ENCODE data around the gene TEDDM1. TPM values are rescaled to one million over a fixed set of nuclear protein-coding genes. Genes with fewer than 3 reads are reported as not detected.

TEDDM1 gene
- total and polyA plus RNA-seq, 8 donors, result 0.07 to 0.25 (median 0.18) TPM; not detected in 2

GRCh38 chr1:182444497-182444896 is 44.0 kb upstream of the TEDDM1 start:
- Histone ChIP-seq H3K9me3 (no peaks in the 10 kb centered on the region), H3K4me3 (no peak overlapping the region), H3K27ac (no peak overlapping the region), H3K4me1 (no peaks in the 10 kb centered on the region), H3K36me3 (no peaks in the 10 kb centered on the region), H3K27me3 (no peaks in the 10 kb centered on the region)
- intact Hi-C loops (cut with DNase I), result no loop called here
- no peak for DNase-seq
- TF ChIP-seq CTCF (IDR thresholded peaks at IDR 0.05), result no peak
- ATAC-seq, result no peak

- ATAC-seq, result no peak
- intact Hi-C loops (cut with DNase I), result no loop called here
- no peak for TF ChIP-seq CTCF (IDR thresholded peaks at IDR 0.05)
- H3K36me3 ChIP-seq, result no peaks in the 10 kb centered on the region
- H3K27me3 ChIP-seq, result no peaks in the 10 kb centered on the region
- DNase-seq, result no peak
- H3K9me3 ChIP-seq, result peaks cover 0 to 7% of the 10 kb centered on the region in 2 donors
- no peak overlapping the region for H3K4me3 ChIP-seq
- no peak overlapping the region for H3K27ac ChIP-seq
- no peaks in the 10 kb centered on the region for H3K4me1 ChIP-seq
Measured at GRCh38 chr1:182442333-182442732, 41.9 kb upstream of the TEDDM1 start.

- no peak for ATAC-seq
- H3K27ac ChIP-seq, result no peak overlapping the region
- H3K36me3 ChIP-seq, result no peaks in the 10 kb centered on the region
- no peaks in the 10 kb centered on the region for H3K27me3 ChIP-seq
- TF ChIP-seq CTCF (IDR thresholded peaks at IDR 0.05), result no peak
- no peak for DNase-seq
- no peaks in the 10 kb centered on the region for H3K4me1 ChIP-seq
- peaks cover 0 to 7% of the 10 kb centered on the region in 2 donors for H3K9me3 ChIP-seq
- intact Hi-C loops (cut with DNase I), result no loop called here
- no peak overlapping the region for H3K4me3 ChIP-seq
Measured at GRCh38 chr1:182441719-182442118, 41.3 kb upstream of the TEDDM1 start.

GRCh38 chr1:182438326-182438725 is 37.9 kb upstream of the TEDDM1 start:
- Histone ChIP-seq H3K9me3 (peaks cover 0 to 7% of the 10 kb centered on the region in 2 donors), H3K27me3 (no peaks in the 10 kb centered on the region), H3K27ac (no peak overlapping the region), H3K4me1 (no peaks in the 10 kb centered on the region), H3K36me3 (no peaks in the 10 kb centered on the region), H3K4me3 (no peak overlapping the region)
- ATAC-seq (no peak), DNase-seq (no peak)
- intact Hi-C loops (cut with DNase I), result no loop called here
- TF ChIP-seq CTCF (IDR thresholded peaks at IDR 0.05), result no peak

GRCh38 chr1:182433580-182433979 is 33.1 kb upstream of the TEDDM1 start:
- intact Hi-C loops (cut with DNase I), result no loop called here
- no peak for ATAC-seq
- peaks cover 0 to 5% of the 10 kb centered on the region in 2 donors for H3K9me3 ChIP-seq

More at GRCh38 chr1:182433580-182433979, 33.1 kb upstream of the TEDDM1 start:
- DNase-seq, result no peak
- no peak for TF ChIP-seq CTCF (IDR thresholded peaks at IDR 0.05)
- no peaks in the 10 kb centered on the region for H3K27me3 ChIP-seq
- H3K4me1 ChIP-seq, result no peaks in the 10 kb centered on the region
- no peaks in the 10 kb centered on the region for H3K36me3 ChIP-seq
- H3K4me3 ChIP-seq, result no peak overlapping the region
- H3K27ac ChIP-seq, result no peak overlapping the region
